Retina (tissue), 1 donor: ENCODE data around the gene FAR2.
"Not testable (repeated sequence)": the region's sequence is repeated elsewhere in the genome, so short reads cannot be mapped to it uniquely, and the experiment has no call there.

Source experiments
- DNase-seq: peaks from one replicate; pipeline ENCODE4 v3.0.0-alpha.2; 2016

Gene FAR2

GRCh38 chr12:29152981-29153630 is 4.0 kb downstream of the FAR2 start:
- peak; percentile 14 for DNase-seq

GRCh38 chr12:29155079-29155478 is 6.0 kb downstream of the FAR2 start:
- no peak for DNase-seq

GRCh38 chr12:29157486-29157946 is 8.4 kb downstream of the FAR2 start:
- DNase-seq, result no peak

GRCh38 chr12:29158115-29158763 is 9.2 kb downstream of the FAR2 start:
- DNase-seq, result no peak

- no peak for DNase-seq
Observed at GRCh38 chr12:29159661-29160060, 10.6 kb downstream of the FAR2 start.

- no peak for DNase-seq
Observed at GRCh38 chr12:29160230-29160629, 11.2 kb downstream of the FAR2 start.

- DNase-seq, result no peak
Observed at GRCh38 chr12:29163146-29163545, 14.1 kb downstream of the FAR2 start.

- no peak for DNase-seq
Observed at GRCh38 chr12:29164477-29165393, 15.7 kb downstream of the FAR2 start.

- DNase-seq, result no peak
Observed at GRCh38 chr12:29167445-29167844, 18.4 kb downstream of the FAR2 start.

GRCh38 chr12:29167988-29168387 is 18.9 kb downstream of the FAR2 start:
- DNase-seq, result no peak

GRCh38 chr12:29169978-29170377 is 20.9 kb downstream of the FAR2 start:
- DNase-seq, result not testable (repeated sequence)

GRCh38 chr12:29170478-29171084 is 21.5 kb downstream of the FAR2 start:
- DNase-seq, result not testable (repeated sequence)

- no peak for DNase-seq
Observed at GRCh38 chr12:29171421-29172258, 22.6 kb downstream of the FAR2 start.

GRCh38 chr12:29176941-29177340 is 27.9 kb downstream of the FAR2 start:
- DNase-seq, result no peak

- not testable (repeated sequence) for DNase-seq
Observed at GRCh38 chr12:29182247-29182646, 33.2 kb downstream of the FAR2 start.

- DNase-seq, result peak; percentile 39
Observed at GRCh38 chr12:29187756-29188155, 38.7 kb downstream of the FAR2 start.

GRCh38 chr12:29191267-29191850 is 42.3 kb downstream of the FAR2 start:
- DNase-seq, result no peak

GRCh38 chr12:29198901-29199300 is 49.8 kb downstream of the FAR2 start:
- DNase-seq, result no peak

GRCh38 chr12:29200586-29200985 is 51.5 kb downstream of the FAR2 start:
- DNase-seq, result peak; percentile 16

- no peak for DNase-seq
Observed at GRCh38 chr12:29201296-29201695, 52.2 kb downstream of the FAR2 start.

- DNase-seq, result no peak
Observed at GRCh38 chr12:29201746-29202145, 52.7 kb downstream of the FAR2 start.

- DNase-seq, result no peak
Observed at GRCh38 chr12:29204521-29204920, 55.4 kb downstream of the FAR2 start.
